GM12872 (cell line): ENCODE results near the gene ERBB3.

ENCODE experiments used
- CTCF ChIP-seq: IDR thresholded peaks from 3 replicates; pipeline ENCODE4 v1.5.1; 2011; ENCODE audit warnings: low read depth, mild to moderate bottlenecking, low read length, moderate library complexity; ENCODE audit not compliant: insufficient read depth

The ERBB3 gene

GRCh38 chr12:56127485-56127887, 47.5 kb downstream of the ERBB3 start:
- TF ChIP-seq CTCF = no peak

GRCh38 chr12:56127888-56128669, 48.1 kb downstream of the ERBB3 start, which contains the start of gene ESYT1:
ESYT1 (plus strand) TSS chr12:56128267; CDS start chr12:56128320, 53 bp downstream.
- no peak for TF ChIP-seq CTCF

DNA sequence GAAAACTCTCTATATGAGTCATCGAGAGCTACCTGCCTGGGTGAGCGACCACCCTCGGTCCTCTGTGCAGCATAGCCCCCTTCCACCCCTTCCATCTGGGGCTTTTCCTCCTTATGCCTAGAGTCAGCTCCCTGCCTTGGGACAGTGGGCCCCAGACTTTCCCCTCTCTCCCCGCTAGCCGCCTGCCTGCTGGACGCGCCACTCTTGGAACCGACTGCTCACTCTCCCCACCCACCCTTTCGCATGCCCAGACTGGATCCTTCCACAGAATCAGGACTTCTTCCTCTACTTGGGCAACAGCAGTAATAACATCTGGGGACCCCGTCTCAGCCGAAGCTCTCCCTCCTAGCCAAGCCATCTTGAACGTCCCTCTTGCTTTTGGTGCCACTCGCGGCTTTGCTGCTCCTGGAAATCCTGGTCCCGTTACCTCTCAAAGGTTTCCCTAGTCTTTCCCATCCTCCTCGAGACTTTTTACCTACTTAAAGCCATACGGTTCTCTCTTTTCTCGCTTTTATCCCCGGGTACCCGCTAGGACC, 48.8 kb downstream of the ERBB3 start:
- TF ChIP-seq CTCF = no peak

GRCh38 chr12:56129206-56129941, 49.4 kb downstream of the ERBB3 start:
- no peak for TF ChIP-seq CTCF

DNA sequence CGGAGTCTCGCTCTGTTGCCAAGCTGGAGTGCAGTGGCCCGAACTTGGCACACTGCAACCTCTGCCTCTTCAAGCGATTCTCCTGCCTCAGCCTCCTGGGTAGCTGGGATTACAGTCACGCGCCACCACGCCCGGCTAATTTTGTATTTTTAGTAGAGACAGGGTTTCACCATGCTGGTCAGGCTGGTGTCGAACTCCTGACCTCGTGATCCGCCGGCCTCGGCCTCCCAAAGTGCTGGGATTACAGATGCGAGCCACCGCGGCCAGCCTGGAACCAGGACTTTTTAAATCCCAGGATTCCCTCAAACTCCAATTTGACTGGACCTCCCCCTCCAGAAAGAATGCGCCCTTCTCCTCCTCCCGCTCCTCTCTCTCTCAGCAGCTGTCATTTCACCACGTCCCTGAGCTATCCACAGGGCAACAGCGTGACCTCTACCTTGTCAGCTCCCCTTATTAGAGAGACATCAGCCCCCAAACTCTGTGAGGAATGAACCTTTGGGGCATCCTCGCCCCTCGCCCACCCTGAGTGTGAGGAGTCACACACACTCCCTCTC, 50.1 kb downstream of the ERBB3 start:
- no peak for TF ChIP-seq CTCF

GRCh38 chr12:56130876-56131275, 50.9 kb downstream of the ERBB3 start:
- TF ChIP-seq CTCF = no peak

DNA sequence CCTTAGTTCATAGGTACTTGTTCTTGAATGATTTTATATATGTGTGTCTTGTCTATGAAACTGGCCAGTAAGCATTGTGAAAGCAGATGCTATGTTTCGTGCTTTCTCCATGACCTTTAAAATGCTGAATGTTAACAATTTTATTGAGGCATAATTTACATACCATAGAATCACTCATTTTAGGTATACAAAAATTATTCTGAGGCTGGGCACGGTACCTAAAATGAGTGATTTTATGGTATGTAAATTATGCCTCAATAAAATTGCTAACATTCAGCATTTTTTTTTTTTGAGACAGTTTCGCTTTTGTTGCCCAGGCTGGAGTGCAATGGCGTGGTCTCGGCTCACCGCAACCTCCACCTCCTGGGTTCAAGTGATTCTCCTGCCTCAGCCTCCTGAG, 54.9 kb downstream of the ERBB3 start:
- TF ChIP-seq CTCF = no peak
